GDM1 (cell line): ENCODE results near the gene GPR68.
"Not testable (repeated sequence)": the region's sequence is repeated elsewhere in the genome, so short reads cannot be mapped to it uniquely, and the experiment has no call there.

Experiments used
- DNase-seq: peaks from one replicate; lab custom pipeline; 2025; lab: John Stamatoyannopoulos, UW

GPR68 gene

GRCh38 chr14:91190853-91191252, 53.7 kb downstream of the GPR68 start:
- no peak for DNase-seq

GRCh38 chr14:91187271-91187670, 57.2 kb downstream of the GPR68 start:
- DNase-seq, result no peak

- no peak for DNase-seq
Measured at GRCh38 chr14:91186515-91187066, 57.9 kb downstream of the GPR68 start.

- no peak for DNase-seq
Measured at GRCh38 chr14:91185721-91186120, 58.8 kb downstream of the GPR68 start.

GRCh38 chr14:91184559-91184958, 59.9 kb downstream of the GPR68 start:
- no peak for DNase-seq

- DNase-seq, result not testable (repeated sequence)
Measured at GRCh38 chr14:91182753-91183152, 61.8 kb downstream of the GPR68 start.
